ENCODE data around the gene CELA3A. TPM values are rescaled to one million over a fixed set of nuclear protein-coding genes. Genes with fewer than 3 reads are reported as not detected.
"Not testable (repeated sequence)": the region's sequence is repeated elsewhere in the genome, so short reads cannot be mapped to it uniquely, and the experiment has no call there.

The CELA3A gene
- total and polyA plus RNA-seq, 5 donors from 2014 or later = not detected

DNA sequence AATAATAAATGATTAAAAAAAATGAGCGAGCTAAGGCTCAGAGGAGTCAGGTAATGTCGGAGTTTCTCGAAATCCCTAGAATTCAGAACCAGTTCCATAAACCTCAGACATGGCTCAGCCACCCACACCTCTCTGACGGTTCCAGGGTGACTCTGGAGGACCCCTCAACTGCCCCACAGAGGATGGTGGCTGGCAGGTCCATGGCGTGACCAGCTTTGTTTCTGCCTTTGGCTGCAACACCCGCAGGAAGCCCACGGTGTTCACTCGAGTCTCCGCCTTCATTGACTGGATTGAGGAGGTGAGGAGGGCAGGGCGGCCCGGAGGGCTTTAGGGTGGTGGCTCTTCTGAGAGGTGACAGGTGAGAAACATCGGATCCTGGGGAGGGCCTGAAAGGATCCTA is 15.1 kb upstream of the CELA3A start:
- H3K4me3 Mint-ChIP-seq; H3K36me3 Mint-ChIP-seq; H3K4me1 Mint-ChIP-seq; H3K9me3 Mint-ChIP-seq; H3K27ac Mint-ChIP-seq; H3K27me3 Mint-ChIP-seq; ATAC-seq (ENCODE audit: low read depth in 2 of 2); H3K9me3 ChIP-seq (ENCODE audit: control insufficient read depth in 2 of 2, low read length in 2 of 2); H3K36me3 ChIP-seq (ENCODE audit: control insufficient read depth, insufficient read depth, low read length); H3K4me3 ChIP-seq (ENCODE audit: low read depth, low read length); DNase-seq; H3K4me1 ChIP-seq (ENCODE audit: control insufficient read depth, insufficient read depth, low read length, poor library complexity, severe bottlenecking); H3K27me3 ChIP-seq (ENCODE audit: control insufficient read depth, insufficient read depth, low read length); H3K27ac ChIP-seq (ENCODE audit: insufficient read depth, low read length, poor library complexity, severe bottlenecking): not testable (repeated sequence)

DNA sequence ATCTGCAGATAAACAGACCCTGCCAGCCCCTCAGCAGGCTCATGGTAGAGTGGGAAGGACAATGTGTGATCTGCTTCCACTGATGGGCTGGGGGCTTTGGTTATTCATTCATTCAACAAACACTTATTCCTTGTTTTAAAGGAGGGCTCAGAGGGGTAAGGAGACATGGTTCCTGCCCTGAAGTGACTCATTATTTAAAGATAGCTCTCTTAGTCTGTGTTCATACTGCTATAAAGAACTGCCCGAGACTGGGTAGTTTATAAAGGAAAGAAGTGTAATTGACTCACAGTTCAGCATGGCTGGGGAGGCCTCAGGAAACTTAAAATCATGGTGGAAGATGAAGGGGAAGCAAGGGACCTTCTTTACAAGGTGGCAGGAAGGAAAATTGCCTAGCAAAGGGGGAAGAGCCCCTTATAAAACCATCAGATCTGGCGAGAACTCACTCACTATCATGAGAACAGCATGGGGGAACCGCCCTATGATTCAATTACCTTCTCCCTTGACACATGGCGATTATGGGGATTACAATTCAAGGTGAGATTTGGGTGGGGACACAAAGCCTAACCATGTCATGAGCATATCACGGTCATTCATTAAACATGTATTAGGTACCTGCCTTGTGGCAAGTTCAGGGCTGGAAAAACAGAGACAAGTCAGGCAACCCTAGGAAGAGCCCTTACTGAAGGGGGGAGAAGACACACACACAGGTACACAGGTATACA is 11.6 kb upstream of the CELA3A start:
- not testable (repeated sequence) for H3K4me3 ChIP-seq (ENCODE audit: low read depth, low read length); DNase-seq; H3K4me3 Mint-ChIP-seq; H3K36me3 Mint-ChIP-seq; ATAC-seq (ENCODE audit: low read depth in 2 of 2); H3K9me3 ChIP-seq (ENCODE audit: control insufficient read depth in 2 of 2, low read length in 2 of 2); H3K9me3 Mint-ChIP-seq; H3K27ac ChIP-seq (ENCODE audit: insufficient read depth, low read length, poor library complexity, severe bottlenecking); H3K27me3 ChIP-seq (ENCODE audit: control insufficient read depth, insufficient read depth, low read length); H3K4me1 Mint-ChIP-seq; H3K27me3 Mint-ChIP-seq; H3K4me1 ChIP-seq (ENCODE audit: control insufficient read depth, insufficient read depth, low read length, poor library complexity, severe bottlenecking); H3K36me3 ChIP-seq (ENCODE audit: control insufficient read depth, insufficient read depth, low read length); H3K27ac Mint-ChIP-seq

DNA sequence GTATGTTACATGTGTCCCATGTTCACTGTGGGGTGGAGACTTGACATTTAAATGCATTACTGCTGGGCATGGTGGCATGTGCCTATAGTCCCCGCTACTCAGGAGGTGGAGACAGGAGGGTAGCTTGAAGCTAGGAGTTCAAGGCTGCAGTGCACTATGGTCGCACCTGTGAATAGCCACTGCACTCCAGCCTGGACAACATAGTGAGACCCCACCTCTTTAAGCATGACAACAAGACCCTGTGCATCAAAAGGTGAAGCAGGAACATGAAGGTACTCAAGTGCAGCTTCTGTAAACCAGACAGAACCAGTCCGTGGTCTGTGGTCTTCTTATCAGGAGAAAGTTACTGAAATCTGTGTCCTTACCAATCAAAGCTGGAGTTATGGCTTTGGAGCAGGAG is 9.3 kb upstream of the CELA3A start:
- H3K9me3 Mint-ChIP-seq; H3K4me3 ChIP-seq (ENCODE audit: low read depth, low read length); H3K27ac ChIP-seq (ENCODE audit: insufficient read depth, low read length, poor library complexity, severe bottlenecking); H3K27me3 Mint-ChIP-seq; H3K4me1 Mint-ChIP-seq; H3K9me3 ChIP-seq (ENCODE audit: control insufficient read depth in 2 of 2, low read length in 2 of 2); H3K36me3 Mint-ChIP-seq; H3K4me3 Mint-ChIP-seq; DNase-seq; ATAC-seq (ENCODE audit: low read depth in 2 of 2); H3K4me1 ChIP-seq (ENCODE audit: control insufficient read depth, insufficient read depth, low read length, poor library complexity, severe bottlenecking); H3K36me3 ChIP-seq (ENCODE audit: control insufficient read depth, insufficient read depth, low read length); H3K27me3 ChIP-seq (ENCODE audit: control insufficient read depth, insufficient read depth, low read length): not testable (repeated sequence)
- peak overlapping the region in 1 of 3 donors; percentile 15 for H3K27ac Mint-ChIP-seq

DNA sequence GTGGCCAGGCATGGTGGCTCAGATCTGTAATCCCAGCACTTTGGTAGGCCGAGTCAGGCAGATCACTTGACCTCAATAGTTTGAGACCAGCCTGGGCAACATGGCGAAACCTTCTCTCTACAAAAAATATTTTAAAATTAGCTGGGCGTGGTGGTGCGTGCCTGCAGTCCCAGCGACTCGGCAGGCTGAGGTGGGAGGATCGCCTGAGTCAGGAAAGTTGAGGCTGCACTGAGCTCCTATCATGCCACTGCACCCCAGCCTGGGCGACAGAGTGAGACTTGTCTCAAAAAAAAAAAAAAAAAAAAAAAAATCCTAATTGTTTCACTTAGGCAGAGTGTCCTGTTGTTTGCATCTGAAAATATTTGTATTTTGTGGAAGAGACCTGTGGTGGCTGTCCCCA is 6.7 kb upstream of the CELA3A start:
- H3K27ac Mint-ChIP-seq = not testable (repeated sequence)

DNA sequence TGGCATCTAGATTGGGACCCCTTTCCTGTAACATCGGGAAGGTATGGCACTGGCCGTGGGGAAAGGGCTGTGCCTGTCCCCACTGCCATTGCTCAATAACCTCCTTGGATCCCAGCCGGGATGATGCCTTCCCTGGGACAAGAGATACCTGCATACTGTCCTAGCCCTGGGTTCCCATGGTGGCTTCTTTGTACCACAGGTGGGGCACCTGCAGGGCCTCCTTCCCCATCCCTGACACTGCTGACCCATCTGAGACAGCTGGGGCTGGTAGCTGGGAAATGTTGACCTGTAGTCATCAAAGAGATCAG is 4.8 kb upstream of the CELA3A start:
- not testable (repeated sequence) for H3K4me1 ChIP-seq (ENCODE audit: control insufficient read depth, insufficient read depth, low read length, poor library complexity, severe bottlenecking); H3K4me3 ChIP-seq (ENCODE audit: low read depth, low read length); DNase-seq; H3K9me3 Mint-ChIP-seq; H3K36me3 Mint-ChIP-seq; H3K36me3 ChIP-seq (ENCODE audit: control insufficient read depth, insufficient read depth, low read length); H3K9me3 ChIP-seq (ENCODE audit: control insufficient read depth in 2 of 2, low read length in 2 of 2); H3K27ac Mint-ChIP-seq; H3K27me3 Mint-ChIP-seq; H3K27me3 ChIP-seq (ENCODE audit: control insufficient read depth, insufficient read depth, low read length); H3K4me1 Mint-ChIP-seq; H3K27ac ChIP-seq (ENCODE audit: insufficient read depth, low read length, poor library complexity, severe bottlenecking); ATAC-seq (ENCODE audit: low read depth in 2 of 2)
- peak overlapping the region in 1 of 4 donors; percentile 32 for H3K4me3 Mint-ChIP-seq

More for the DNA sequence above, 6.7 kb upstream of the CELA3A start:
- not testable (repeated sequence) for H3K27ac ChIP-seq (ENCODE audit: insufficient read depth, low read length, poor library complexity, severe bottlenecking); H3K4me3 ChIP-seq (ENCODE audit: low read depth, low read length); H3K4me3 Mint-ChIP-seq; H3K9me3 ChIP-seq (ENCODE audit: control insufficient read depth in 2 of 2, low read length in 2 of 2); H3K9me3 Mint-ChIP-seq; H3K4me1 Mint-ChIP-seq; ATAC-seq (ENCODE audit: low read depth in 2 of 2); DNase-seq; H3K36me3 ChIP-seq (ENCODE audit: control insufficient read depth, insufficient read depth, low read length); H3K4me1 ChIP-seq (ENCODE audit: control insufficient read depth, insufficient read depth, low read length, poor library complexity, severe bottlenecking); H3K27me3 ChIP-seq (ENCODE audit: control insufficient read depth, insufficient read depth, low read length); H3K27me3 Mint-ChIP-seq; H3K36me3 Mint-ChIP-seq

DNA sequence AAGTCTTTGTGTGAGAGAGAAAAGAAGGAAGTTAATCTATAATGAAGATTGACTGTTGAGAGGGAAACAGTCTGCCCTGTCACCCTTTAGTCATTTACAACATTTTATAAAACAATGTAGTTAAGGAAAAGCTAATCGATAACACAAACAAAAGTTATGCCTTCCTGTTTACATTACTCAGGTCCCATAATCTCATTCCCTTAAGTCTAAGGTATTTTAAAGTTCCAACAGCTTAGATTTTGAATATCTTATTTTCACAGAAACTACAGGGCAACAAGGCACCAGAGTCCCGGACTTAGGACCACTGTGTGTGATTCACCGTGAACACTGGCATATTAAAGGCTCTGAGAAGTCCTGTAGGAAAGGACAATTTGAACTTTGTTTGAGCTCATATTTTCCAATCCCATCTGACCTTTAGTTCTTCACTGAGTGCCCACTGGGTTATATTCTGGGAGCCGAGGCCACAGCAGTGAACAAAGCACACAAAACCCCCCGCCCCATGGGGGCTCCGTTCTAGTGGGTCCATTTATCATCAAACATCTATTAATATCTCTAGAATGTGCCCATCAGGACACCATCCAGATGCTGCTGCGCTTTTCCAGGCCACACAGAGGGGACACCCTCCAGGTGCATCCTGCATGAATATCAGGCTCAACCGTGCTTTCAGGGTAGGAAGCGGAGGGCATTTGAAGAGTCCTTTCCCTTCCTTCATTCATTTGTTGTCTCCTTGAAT is 3.4 kb upstream of the CELA3A start:
- ATAC-seq (ENCODE audit: low read depth in 2 of 2); H3K9me3 Mint-ChIP-seq; H3K27ac Mint-ChIP-seq; H3K36me3 Mint-ChIP-seq; H3K4me1 Mint-ChIP-seq; H3K27me3 Mint-ChIP-seq; H3K36me3 ChIP-seq (ENCODE audit: control insufficient read depth, insufficient read depth, low read length); H3K4me3 ChIP-seq (ENCODE audit: low read depth, low read length); DNase-seq; H3K9me3 ChIP-seq (ENCODE audit: control insufficient read depth in 2 of 2, low read length in 2 of 2); H3K27ac ChIP-seq (ENCODE audit: insufficient read depth, low read length, poor library complexity, severe bottlenecking); H3K4me3 Mint-ChIP-seq; H3K27me3 ChIP-seq (ENCODE audit: control insufficient read depth, insufficient read depth, low read length); H3K4me1 ChIP-seq (ENCODE audit: control insufficient read depth, insufficient read depth, low read length, poor library complexity, severe bottlenecking): not testable (repeated sequence)

DNA sequence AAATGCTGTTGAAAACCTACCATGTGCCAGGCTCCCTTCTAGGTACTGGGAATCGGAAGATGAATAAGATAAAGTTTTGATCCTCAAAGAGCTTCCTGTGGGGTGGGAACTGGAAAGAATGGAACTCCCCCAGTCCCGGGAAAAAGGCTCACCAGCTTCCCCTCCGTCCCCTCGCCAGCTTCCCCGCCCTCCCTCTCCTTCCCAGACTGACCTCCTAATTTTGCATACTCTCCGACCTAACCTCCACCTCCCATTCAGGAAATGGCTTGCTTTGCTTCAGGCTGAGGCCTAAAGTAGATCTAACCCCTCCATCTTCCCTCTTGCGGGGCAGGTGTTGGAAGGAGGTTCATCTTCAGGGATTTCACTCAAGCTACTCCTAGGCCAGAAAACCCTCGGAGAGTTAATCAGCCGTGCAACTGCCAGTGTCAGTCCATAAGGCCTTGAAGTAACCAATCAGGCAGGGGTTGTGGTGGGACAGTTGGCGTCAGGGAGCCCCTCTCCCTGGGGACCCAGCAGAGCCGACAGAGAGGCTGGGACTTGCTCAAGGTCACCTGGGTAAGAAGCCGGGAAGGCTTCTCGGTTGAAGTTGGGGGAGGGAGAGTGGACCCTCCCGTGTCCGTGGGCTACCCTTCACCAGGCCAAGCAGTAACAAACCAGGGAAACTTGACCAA is 2.7 kb upstream of the CELA3A start:
- H3K36me3 ChIP-seq (ENCODE audit: control insufficient read depth, insufficient read depth, low read length); DNase-seq; ATAC-seq (ENCODE audit: low read depth in 2 of 2); H3K36me3 Mint-ChIP-seq; H3K9me3 Mint-ChIP-seq; H3K27ac ChIP-seq (ENCODE audit: insufficient read depth, low read length, poor library complexity, severe bottlenecking); H3K27me3 ChIP-seq (ENCODE audit: control insufficient read depth, insufficient read depth, low read length); H3K9me3 ChIP-seq (ENCODE audit: control insufficient read depth in 2 of 2, low read length in 2 of 2); H3K4me3 Mint-ChIP-seq; H3K4me1 Mint-ChIP-seq; H3K4me1 ChIP-seq (ENCODE audit: control insufficient read depth, insufficient read depth, low read length, poor library complexity, severe bottlenecking); H3K27me3 Mint-ChIP-seq; H3K4me3 ChIP-seq (ENCODE audit: low read depth, low read length): not testable (repeated sequence)
- H3K27ac Mint-ChIP-seq = peak overlapping the region in 1 of 3 donors; percentile 55

DNA sequence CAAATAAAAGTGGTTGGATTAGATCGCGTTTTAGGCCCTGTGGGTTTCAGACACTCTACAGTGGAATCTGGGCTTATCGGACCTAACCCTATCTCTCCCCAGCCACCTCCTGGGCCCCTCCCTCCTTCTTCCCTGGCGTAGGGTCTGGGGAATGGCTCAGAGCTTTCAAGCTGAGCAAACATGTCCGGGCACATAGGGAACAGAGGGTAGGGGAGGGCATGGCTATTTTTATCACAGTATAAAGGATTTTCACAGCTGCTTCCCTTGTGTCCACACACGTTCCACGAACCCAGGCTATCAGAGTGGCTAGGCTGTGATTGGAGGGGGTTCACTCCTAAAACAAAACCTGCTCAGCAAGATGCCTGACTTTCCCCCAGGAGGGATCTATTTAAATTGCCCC is 1.8 kb upstream of the CELA3A start:
- H3K27ac Mint-ChIP-seq; H3K36me3 ChIP-seq (ENCODE audit: control insufficient read depth, insufficient read depth, low read length); H3K27me3 Mint-ChIP-seq; H3K9me3 ChIP-seq (ENCODE audit: control insufficient read depth in 2 of 2, low read length in 2 of 2); H3K4me1 ChIP-seq (ENCODE audit: control insufficient read depth, insufficient read depth, low read length, poor library complexity, severe bottlenecking); H3K27me3 ChIP-seq (ENCODE audit: control insufficient read depth, insufficient read depth, low read length); H3K4me3 Mint-ChIP-seq; ATAC-seq (ENCODE audit: low read depth in 2 of 2); H3K9me3 Mint-ChIP-seq; H3K27ac ChIP-seq (ENCODE audit: insufficient read depth, low read length, poor library complexity, severe bottlenecking); H3K4me3 ChIP-seq (ENCODE audit: low read depth, low read length); H3K36me3 Mint-ChIP-seq; DNase-seq; H3K4me1 Mint-ChIP-seq: not testable (repeated sequence)

All from CD4-positive, CD25-positive, alpha-beta regulatory T cell (primary cell).